DMS114 treated with DMSO at 0.1 percent for 48 hours (cell line): ENCODE results near the gene LAMA4.
A peak's percentile ranks its signal among the peaks of the same experiment; 100 is the strongest.
"Not testable (repeated sequence)": the region's sequence is repeated elsewhere in the genome, so short reads cannot be mapped to it uniquely, and the experiment has no call there.

Source experiments
- DNase-seq: peaks from one replicate; lab custom pipeline; 2025; ENCODE audit not compliant: unreplicated experiment; lab: John Stamatoyannopoulos, UW

The LAMA4 gene

GRCh38 chr6:112106562-112106961, 147.8 kb downstream of the LAMA4 start:
- DNase-seq, result no peak

DNA sequence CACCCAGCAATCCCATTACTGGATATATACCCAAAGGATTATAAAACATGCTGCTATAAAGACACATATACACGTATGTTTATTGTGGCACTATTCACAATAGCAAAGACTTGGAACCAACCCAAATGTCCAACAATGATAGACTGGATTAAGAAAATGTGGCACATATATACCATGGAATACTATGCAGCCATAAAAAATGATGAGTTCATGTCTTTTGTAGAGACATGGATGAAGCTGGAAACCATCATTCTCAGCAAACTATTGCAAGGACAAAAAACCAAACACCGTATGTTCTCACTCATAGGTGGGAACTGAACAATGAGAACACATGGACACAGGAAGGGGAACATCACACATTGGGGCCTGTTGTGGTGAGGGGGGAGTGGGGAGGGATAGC, 148.3 kb downstream of the LAMA4 start:
- DNase-seq, result not testable (repeated sequence)

DNA sequence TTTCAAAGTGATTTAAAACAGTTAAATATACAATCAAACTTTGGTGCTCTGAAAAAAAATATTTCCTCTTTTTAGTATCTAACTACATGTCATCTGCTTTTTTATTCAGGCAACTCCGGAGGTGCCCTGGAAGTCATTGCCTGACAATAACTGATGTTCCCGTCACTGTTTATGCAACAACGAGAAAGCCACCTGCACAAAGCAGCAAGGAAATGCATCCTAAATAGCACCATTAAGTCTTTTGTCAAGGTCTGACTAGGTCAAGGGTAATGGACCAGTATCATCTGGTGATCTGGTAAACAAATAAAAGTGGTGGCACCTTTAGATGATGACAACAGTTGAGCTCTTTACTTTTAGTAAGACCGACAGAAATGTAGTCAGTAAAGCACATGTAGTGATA, 153.8 kb downstream of the LAMA4 start:
- no peak for DNase-seq

DNA sequence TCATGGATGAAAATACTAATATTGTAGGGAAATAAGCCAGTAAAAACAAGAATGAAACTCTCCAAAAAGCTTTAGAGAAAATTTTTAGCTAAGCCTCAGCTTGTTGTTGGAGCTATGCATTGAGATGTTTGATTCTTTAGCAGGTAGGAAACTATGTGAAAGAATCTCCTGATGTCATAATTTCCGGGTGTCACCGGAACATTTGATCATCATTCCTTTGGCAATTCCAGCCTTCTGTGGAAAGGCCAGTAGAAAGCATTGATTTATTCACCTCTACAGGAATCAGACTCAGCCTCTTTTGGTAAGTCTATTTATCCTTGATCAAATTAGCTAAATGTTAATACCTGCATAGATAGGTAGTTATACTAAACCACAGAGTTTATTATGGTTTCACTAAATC, 157.5 kb downstream of the LAMA4 start:
- DNase-seq, result no peak

DNA sequence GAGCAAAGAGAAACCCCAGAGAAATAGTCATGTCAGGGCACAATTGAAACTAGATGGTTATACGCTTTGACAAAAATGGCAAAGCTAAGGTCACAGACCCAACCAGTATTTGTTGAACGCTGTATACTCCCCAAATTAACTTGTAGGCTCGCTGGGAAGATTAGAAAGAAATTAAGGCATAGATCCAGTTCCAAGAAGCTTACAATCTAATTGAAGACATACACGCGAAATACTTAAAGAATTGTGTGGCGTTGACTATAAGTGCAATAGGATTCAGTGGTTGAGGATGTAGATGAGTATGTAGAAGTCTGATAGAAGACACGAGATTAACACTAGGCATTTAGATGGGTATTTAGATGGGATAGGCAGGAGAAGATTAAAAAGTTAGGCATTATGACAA, 166.5 kb downstream of the LAMA4 start:
- no peak for DNase-seq

DNA sequence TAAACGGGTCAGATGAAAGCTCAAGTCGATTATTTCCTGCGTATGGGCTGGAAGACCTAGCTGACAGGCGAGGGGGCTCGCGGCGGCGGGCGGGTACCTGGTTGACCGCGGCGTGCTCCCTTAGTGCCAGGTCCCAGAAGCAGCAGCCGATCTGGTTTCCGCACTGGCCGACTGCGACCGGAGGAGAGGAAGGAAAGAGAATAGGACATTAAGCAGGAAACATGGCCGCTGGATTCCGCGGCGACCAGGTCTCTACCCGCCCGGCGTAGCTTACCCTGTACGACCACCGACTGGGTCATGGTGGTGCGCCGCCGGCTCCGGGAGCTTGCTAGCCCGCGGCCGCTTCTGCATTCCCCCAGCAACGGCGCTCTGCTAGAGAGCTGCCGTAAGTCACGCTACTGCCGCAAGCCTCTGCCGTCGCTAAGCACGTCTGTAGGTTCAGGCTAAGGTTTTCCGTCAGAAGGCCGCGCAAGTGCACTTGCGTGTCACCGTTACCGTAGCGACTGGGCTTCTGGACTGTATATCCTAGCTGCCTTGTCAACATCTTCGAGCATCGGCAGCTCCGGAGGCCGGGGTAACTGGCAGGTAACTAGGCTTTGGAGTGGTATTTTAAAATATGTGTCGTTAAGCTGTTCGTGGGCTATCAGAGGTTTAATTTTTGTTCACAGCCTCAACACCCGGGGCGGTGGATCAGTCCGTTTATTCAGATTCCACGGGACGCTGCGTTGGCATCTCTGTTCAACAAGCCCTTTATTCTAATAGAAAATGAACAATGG, 167.0 kb downstream of the LAMA4 start, which contains the start of the genes FAM229B and TUBE1:
Gene FAM229B, plus strand, starts transcription at position 456 of the 776 bp plus-strand sequence. CDS start 11,693 bp downstream, outside the sequence.
Gene TUBE1, minus strand, starts transcription at position 347 of the 776 bp plus-strand sequence. Its CDS starts 48 bp downstream, at position 299.
- peak; percentile 94 for DNase-seq

DNA sequence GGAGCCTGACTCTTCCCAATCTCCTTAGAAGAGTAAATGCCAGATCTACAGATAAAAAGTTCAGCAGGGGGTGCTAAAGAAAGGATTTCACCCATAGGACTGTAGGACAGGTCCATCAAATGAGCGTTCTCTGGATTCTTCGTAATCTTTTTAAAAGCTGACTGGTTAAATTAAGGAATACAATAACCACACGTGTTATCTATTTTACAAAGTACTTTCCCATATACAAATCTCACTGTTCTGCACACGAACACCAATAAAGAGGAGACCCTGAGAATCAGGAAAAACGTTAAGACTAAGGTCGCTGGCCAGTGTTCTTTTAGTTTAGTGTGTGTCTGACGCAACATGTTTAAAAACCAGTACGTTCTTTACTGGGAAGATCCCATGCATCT, 167.6 kb downstream of the LAMA4 start:
- DNase-seq, result peak; percentile 33

GRCh38 chr6:112085286-112086065, 168.9 kb downstream of the LAMA4 start:
- no peak for DNase-seq

DNA sequence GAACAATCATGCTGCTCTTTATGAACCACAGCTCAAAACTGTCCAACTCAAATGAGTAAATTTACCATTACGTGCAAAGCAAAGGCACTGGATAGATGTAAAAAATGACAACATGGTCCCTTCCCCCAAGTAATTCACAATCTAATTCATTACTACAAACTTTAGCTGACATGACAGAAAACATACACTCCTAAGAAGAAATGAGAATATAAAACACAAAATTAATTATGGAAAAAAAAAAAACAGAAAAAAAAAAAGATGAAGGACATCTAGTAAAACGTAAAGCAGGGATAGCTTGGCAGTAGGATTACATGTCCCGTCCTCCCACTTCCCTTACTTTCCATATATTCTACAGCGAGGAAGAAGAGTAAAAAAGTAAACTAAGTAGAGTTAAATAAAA, 172.8 kb downstream of the LAMA4 start:
- no peak for DNase-seq

DNA sequence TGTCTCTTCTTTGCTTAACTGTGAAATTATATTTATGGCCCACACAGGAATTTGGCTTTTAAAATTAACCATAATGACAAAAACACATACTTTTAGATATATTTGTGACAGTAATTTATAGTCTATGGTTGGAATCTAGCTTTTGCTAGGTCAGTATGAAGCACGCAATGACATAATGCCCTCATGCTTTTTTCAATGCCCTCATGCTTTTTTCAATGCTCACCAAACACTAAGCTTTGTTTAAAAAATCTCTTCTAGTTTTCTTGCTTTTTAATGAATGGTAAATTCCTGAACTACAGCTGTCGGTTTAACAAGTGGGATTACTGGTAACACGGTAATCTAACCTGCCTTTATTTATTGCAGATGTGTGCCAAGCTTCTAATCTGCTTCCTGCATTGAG, 187.8 kb downstream of the LAMA4 start:
- DNase-seq, result no peak

GRCh38 chr6:112065426-112065986, 188.9 kb downstream of the LAMA4 start:
- no peak for DNase-seq

GRCh38 chr6:112062966-112063365, 191.4 kb downstream of the LAMA4 start:
- no peak for DNase-seq

- DNase-seq, result no peak
These were observed 192.8 kb downstream of the LAMA4 start for GRCh38 chr6:112061605-112062004.
